Smooth muscle cell of the brain vasculature (primary cell): ENCODE measurements around the gene ZNF488.

Source experiments
- DNase-seq: peaks from one replicate; pipeline ENCODE4 v3.0.0-alpha.2; 2012; ENCODE audit warnings: low read depth, low spot score

The ZNF488 gene

DNA sequence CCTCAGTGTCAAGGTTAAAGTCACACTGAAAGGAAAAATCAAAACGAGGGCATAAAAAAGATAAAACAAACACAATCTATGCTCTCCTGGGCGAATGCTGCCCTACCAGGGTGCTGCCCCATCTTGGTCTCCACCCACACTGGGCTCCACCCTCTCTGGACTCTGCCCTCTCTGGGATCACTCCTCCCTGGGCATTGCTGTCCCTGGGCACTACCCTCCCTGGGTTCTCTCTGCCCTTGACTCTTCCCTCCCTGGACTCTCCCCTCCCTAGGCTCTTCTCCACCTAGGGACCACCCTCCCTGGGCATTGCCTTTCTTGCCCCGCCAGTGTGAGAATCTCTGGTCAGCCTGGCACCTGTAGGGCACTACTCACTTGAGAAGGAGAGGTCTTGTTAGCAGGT is 53.3 kb downstream of the ZNF488 start:
- no peak for DNase-seq

DNA sequence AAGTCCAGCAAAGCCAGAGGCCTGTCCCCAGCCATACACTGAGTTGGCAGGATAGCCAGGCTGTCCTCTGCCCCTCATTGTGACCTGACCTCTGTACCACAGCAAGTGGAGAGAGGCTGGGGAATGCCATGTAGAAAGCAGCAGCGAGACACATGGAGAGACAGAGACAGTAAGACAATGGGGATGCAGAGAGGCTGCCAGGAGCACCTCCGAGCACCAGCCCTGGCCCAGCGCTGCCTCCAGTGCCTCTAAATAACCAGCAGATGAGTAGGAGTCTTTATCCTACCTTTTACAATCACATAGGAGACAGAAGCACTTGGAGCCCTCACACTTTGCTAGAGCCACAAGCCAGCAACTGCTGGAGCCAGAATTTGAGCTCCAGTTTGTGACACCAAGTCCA is 53.7 kb downstream of the ZNF488 start:
- no peak for DNase-seq

GRCh38 chr10:47329855-47330254 is 54.2 kb downstream of the ZNF488 start:
- no peak for DNase-seq

- no peak for DNase-seq
These were observed 57.2 kb downstream of the ZNF488 start for GRCh38 chr10:47326927-47327330.

- DNase-seq = no peak
These were observed 57.7 kb downstream of the ZNF488 start for GRCh38 chr10:47326306-47326926.

GRCh38 chr10:47325303-47326291 is 58.5 kb downstream of the ZNF488 start:
- no peak for DNase-seq

- no peak for DNase-seq
These were observed 60.3 kb downstream of the ZNF488 start for GRCh38 chr10:47323636-47324296.

DNA sequence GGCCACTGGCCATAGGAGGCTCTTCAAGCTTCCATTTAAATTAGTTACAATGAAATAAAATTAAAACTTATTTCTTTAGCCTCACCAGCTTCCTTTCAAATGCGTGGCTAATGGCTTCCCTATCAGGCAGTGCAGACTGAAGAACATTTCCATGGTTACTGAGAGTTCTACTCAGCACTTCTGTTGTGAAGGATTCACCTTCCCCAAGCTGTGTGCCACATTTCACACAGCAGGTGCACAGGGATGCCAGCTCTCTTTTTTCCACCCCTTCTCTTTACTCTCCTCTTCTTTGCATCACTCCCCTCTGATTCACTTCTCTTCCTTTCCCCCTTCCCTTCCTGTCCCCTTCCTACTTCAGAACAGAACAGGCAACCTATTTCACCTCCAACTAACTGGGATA is 61.0 kb downstream of the ZNF488 start:
- no peak for DNase-seq

DNA sequence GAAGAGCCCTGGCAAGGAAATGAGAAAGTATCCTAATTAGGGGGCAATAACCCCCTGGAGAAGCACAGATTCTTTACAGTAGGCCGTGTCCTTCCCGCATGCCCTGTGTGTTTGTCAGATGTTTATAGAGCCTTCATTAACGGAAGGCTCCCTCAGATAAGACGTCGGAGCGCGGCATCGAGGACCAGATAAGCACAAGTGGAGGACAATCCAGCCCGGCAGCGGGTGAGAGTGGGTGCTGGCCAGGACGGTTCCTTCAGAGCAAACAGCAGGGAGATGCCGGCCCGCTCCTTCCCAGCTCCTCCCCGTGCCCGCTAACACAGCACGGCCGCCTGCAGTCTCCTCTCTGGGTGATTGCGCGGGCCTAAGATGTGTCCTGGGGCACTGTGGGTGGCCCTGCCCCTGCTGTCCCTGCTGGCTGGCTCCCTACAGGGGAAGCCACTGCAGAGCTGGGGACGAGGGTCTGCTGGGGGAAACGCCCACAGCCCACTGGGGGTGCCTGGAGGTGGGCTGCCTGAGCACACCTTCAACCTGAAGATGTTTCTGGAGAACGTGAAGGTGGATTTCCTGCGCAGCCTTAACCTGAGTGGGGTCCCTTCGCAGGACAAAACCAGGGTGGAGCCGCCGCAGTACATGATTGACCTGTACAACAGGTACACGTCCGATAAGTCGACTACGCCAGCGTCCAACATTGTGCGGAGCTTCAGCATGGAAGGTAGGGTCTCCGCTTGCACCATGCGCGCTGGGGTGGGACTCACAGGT is 61.6 kb downstream of the ZNF488 start, which contains the start of gene GDF2:
GDF2 (plus strand) TSS at position 155 of the 762 bp plus-strand sequence; CDS start at position 370, 215 bp downstream.
- no peak for DNase-seq

GRCh38 chr10:47321521-47322195 is 62.4 kb downstream of the ZNF488 start:
- no peak for DNase-seq

DNA sequence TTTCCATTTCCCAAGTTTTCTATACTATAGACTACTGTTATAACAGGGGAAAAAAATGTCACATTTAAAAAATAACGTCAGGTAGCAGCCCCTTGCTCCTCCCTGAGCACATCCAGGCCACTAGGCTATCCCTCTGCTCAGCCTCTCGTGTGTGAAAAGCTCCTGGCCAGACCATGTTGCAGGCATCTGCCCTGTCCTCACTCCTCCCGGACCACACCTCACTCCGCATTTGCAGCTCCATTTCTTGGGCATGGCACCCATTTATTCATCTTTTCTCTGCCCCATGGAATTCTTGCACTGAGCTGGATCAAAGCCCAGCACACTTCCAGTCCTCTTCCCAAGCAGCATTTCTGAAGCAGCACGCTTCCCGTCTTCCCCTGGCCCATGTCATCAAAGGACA is 63.3 kb downstream of the ZNF488 start:
- no peak for DNase-seq

DNA sequence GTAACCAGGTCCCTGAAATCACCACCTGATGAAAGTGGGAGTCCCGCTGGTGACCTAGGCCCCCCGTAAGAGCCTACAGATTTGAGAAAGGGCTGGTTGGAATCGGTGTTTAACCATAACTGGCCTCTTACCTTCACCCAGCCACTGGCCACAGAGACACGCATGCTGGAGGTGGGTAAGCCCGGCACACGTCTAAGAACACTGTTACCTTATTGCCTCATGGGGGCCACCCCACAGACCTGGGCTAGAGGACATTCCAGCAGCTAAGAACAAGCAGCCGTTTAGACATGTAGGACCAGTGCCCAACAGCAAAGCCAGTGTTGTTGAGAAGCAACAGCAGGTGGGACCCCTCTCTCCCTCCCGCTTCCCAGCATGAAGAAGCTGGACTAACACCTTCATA is 64.3 kb downstream of the ZNF488 start:
- no peak for DNase-seq

- no peak for DNase-seq
These were observed 65.4 kb downstream of the ZNF488 start for GRCh38 chr10:47318706-47319105.

- no peak for DNase-seq
These were observed 66.8 kb downstream of the ZNF488 start for GRCh38 chr10:47317251-47317650.

- no peak for DNase-seq
These were observed 68.0 kb downstream of the ZNF488 start for GRCh38 chr10:47316131-47316530.
